ENCODE results near the gene REN.

REN gene

DNA sequence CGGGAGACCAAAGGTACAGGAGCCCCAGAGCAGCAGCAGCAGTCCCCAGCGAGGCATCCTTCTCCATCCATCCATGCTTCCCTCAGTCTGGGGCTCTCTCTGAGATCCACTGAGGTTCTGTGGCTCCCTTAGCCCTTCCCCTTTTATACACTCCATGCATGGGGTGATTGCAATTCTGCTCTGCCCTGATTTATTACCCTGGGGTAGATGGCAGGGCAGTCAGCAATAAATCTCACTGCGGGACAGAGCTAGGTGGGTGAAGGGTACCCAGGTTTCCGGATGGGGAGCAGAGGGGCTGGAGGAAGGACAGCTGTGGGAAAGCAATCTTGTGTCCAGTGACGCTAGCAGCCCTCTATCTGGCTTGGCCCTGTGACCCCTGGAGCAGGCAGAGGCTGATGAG, at the start of gene REN:
Gene REN (minus strand): TSS at position 119 of the 400 bp plus-strand sequence. CDS start 44 bp downstream, at position 75.
- no peak for DNase-seq

DNA sequence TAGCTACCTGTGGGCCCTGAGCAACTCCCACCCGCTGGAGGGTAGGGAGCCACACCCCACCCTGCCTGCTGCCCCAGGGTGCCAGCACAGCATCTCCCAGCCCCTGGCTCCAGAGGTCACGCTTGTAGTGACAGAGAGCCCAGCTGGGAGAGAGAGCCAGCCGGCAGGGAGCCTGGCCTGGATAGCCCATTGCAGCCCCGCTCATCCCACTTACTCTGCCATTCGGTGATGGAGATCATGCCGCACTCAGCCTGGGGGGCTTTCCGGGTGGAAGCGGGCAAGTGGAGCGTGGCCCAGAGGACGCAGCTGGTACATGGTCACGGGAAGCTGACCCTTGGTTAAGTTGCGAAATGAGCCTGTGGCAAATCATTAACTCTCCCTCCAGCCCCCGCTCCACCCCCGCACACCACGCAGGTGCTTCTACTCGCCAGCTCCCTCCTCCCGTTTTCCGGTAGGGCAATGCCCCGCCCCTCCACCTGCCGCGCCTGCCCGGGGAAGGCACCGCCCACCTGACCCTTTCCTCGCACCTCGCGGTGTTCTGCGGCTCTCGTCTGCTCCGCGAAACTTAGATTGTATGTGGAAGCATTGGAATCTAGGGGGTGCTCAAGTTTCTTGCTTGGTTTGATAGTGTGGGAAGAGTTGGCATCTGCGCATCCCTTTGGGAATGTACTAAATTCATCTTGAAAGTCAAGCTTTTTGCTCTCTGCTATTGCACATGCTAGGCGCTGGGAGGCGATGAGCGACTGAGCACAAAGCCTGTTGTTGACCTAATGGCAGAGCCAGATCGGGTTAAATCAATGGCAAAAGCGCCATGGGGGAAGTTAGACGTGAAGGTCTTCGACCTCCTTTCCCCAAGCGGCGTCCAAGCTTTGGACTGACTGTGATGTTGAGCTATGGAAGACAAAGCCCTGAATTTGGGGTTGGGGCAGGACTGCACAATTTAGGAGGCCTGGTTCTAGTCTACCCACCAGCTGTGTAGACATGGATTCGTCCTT, 47.8 kb upstream of the REN start, which contains the start of gene GOLT1A:
Gene GOLT1A (minus strand): TSS at position 321 of the 995 bp plus-strand sequence. CDS start 82 bp downstream, at position 239.
- DNase-seq: peak; percentile 20

- no peak for DNase-seq
Observed at GRCh38 chr1:204212715-204213114, 46.6 kb upstream of the REN start.

DNA sequence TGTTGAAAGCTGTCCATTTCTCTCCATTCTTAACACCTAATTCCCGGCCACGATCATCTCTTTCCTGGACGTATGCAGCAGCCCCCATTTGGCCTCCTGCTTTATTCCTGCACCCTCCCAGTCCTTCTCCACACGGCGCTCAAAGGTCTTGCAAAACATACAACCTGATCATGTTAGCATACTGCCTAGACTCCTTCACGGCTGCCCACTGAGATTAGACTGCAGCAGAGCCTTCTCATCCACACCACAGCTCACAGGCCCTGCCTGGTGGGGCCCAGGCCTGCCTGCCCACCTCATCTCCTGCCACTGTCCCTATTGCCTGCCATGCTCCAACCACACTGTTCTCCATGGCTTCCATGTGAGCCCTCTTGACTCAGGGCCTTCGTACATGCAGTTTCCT, 44.9 kb upstream of the REN start:
- no peak for DNase-seq

DNA sequence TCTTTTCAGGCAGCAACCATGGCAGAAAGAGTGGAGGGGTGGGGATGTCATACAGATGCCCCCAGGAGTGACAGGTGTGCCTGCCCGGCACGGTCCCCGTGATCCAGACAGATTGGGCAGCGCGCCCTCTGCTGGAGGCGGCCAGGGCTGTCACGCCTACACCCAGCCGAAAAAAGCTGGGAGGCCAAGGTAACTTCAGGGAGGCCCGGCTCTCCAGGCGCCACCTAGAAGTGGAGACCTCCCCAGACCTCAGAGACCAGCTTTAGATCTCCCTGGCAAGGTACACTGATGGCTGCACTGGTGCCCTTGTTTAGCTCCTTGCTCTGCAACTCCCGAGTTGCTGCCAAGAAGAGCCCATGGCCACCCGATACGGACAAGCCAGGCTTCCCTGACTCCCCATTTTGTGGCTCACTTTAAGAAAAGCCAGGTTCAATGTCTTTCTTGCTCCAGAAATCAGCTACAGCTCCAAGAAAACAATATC, 41.0 kb upstream of the REN start:
- DNase-seq: peak; percentile 57

- DNase-seq: no peak
Observed at GRCh38 chr1:204206121-204206520, 40.0 kb upstream of the REN start.

DNA sequence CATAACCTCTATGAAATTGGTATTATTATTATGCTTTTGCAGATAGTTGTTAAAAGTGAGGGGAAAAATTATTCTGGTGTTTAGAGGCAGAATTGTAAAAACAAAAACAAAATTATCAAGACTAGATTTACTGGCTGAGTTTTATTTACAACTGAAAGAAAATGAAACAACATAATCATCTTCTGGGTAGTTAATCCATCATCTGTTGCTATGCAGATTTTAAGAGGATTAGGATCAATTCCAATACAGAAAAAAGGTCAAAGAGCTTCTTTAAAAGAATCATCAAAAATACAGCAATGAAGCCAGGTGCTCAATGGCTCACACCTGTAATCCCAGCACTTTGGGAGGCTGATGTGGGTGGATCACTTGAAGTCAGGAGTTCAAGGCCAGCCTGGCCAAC, 39.3 kb upstream of the REN start:
- no peak for DNase-seq

DNA sequence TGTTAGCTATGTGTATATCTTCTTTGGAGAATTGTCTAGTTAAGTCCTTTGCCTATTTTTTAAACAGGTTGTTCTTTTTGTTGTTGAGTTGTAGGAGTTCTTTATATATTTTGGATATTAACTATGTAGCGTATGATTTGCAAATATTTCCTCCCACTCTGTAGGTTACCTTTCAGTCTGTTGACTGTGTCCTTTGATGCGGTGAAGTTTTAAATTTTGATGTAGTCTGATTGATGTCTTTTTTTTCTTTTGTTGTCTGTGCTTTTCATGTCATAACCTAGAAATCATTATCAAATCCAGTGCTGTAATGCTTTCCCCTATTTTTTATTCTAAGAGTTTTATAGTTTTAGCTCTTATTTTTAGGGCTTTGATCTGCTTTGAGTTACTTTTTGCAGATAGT, 38.8 kb upstream of the REN start:
- DNase-seq: no peak

DNA sequence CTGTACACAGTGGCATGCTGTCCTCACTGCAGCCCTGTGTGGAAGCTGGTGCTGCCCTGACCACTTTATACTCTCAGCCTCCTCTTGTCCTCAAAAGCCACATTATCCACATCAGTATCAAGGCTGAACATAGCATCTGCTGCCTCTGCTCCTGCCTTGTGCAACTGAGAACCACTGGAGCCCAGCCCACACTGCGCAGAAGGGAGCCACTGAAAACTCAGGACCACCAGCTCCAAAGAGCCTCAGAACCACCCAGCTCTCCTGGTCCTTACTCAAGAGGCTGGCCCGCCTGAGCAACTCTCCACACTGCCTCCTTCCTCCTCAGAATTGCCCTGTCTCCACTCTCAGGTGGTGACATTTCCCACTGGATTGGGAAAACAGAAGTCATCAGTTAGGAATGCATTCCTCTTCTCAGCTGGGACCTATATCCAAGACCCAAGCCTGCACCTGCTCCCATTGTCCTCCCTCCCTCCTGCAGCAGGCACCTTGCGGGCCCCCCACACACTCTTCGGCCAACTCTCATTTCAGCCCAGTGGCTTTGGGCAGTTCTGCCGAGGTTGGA, 37.1 kb upstream of the REN start:
- no peak for DNase-seq

DNA sequence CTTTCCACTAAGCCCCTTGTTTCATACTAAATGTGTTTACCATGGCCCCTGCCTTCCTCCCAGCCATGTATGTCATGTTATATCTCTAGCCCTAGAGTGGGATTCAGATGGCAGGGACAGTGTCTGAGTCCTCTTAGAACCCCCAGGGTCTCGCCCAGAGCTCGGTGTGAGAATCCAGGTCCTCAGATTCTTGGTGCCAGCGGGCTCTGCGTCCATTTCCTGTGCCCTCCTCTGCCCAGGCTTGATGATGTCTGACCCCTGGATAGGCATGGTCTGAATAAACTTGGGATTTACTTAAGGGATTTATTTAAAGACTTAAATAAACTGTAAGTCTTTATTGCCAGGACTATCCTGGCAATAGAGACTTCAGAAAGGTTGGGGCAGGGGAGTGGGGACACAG, 36.3 kb upstream of the REN start:
- no peak for DNase-seq

DNA sequence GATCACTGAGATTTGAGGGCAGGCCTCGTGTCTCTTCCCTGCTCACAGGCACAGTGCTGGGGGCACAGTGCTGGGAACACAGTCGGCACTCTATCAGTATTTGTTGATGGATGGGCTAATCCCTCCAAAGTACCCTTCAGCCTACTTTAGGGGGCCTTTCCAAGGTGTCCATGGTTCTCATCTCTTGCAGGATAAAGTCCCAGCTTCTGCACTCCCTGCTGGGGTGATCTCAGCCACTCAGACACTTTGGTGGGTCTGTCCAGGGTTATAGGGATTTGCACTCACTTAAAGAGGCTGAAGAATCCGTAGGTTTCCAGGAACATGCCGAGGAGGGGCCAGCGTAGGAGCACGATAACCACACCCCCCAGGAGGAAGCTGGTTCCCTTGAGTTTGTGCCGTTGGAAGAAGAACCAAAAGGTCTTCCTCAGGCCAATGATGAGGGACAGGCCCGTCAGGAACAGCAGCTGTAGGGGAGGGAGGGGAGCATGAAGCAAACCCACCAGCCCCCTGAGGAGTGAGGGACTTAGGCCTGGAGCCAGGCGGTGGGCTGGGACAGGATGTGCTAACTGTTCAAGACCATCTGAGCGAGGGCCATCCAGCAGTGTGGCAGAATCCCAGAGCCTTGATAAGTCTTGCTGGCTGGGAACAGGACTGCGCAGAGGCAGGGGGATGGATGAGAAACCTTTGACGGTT, 35.4 kb upstream of the REN start:
- no peak for DNase-seq

DNA sequence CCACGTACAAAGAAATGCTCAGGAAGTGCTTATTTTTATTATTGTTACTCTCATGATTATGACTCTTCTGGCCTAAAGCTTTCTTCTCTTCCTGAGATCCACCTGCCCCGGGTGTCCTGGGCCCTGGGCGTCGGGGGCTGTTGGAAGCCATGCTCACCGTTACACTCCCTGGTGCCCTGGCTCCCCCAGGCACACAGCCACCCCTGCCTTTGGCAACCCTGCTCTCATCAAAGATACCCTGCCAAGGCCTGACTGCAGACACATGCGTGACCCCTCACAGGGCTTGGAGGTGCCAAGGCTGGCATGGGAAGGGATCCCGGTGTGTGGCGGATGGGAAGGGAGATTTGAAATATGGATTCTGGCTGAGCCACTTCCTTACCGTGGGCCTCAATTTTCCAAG, 33.4 kb upstream of the REN start:
- no peak for DNase-seq

- no peak for DNase-seq
Observed at GRCh38 chr1:204198348-204199340, 32.5 kb upstream of the REN start.

GRCh38 chr1:204197068-204197467, 30.9 kb upstream of the REN start:
- DNase-seq: no peak

DNA sequence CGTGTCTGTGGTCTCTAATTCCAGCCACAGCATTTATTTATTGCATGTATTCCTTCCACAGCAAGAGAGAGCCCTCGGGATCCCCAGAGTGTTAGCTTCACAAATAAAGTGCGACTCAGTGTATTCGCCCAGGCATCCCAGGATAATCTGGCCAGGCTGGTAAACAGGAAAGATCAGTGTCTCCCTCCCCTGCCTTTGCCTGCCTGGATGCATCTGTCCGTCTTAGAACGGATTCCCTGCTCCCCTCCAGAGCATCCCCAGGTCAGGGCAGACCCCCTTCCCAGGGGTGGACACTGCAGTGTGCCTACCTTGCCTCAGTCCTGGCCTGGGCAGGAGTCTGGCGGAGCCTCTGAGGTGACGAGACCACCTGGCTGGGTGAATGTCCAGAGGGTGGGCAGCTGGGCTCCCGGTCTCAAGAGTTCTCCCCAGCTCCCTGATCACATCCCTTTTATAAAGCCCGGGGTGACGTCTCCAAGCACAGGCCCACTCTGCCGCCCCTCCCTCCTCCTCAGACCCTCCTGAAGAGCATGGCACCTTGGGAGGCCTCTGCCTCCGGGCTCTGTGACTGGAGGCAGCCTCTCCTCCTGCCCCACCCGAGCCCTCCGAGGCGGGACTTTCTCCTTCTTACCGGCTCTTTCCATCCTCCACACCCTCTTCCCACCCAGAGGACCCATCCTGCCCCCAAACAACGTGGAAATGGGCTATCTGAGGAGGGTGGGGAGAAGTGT, 30.1 kb upstream of the REN start, which contains the start of gene KISS1:
Gene KISS1 (minus strand): TSS at position 424 of the 728 bp plus-strand sequence. CDS start 3,615 bp downstream, outside the sequence.
- no peak for DNase-seq

DNA sequence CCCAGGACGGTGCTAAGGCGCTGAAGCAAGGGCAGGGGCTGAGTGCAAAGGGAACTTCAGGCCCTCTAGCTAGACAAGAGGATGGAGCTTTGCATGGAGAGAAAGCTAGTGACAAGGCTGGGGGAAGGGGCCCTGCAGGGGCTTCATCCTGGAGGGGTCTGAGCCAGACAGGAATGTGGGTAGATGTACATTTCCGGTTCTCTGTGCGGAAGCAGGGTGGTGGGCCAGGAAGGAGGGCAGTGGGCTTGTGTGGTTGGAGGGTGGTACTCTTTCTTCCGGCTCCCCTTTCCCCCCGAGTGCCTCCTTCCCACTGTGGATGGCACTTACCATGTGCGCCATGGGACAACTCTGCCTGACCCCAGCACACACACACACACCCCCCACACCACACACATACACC, 28.6 kb upstream of the REN start:
- DNase-seq: no peak

GRCh38 chr1:204194080-204194479, 27.9 kb upstream of the REN start:
- DNase-seq: no peak

- DNase-seq: no peak
Observed at GRCh38 chr1:204192589-204193352, 26.6 kb upstream of the REN start.

GRCh38 chr1:204192046-204192445, 25.9 kb upstream of the REN start:
- DNase-seq: no peak

- no peak for DNase-seq
Observed at GRCh38 chr1:204191456-204191855, 25.3 kb upstream of the REN start.
